H1 (cell line): ENCODE results near the gene TINAGL1. TPM values are rescaled to one million over a fixed set of nuclear protein-coding genes. Genes with fewer than 3 reads are reported as not detected.

Source experiments
- CTCF ChIA-PET: fragments of 300-600 bp; sonication (Branson Sonifier 250); formaldehyde crosslinking; loops from one replicate; lab custom pipeline; 2021; ENCODE audit not compliant: partially characterized antibody; lab: Charles Lee
- POLR2A ChIA-PET: fragments of 300-600 bp; sonication (Branson Sonifier 250); formaldehyde crosslinking; loops from one replicate; lab custom pipeline; 2021; ENCODE audit warnings: inconsistent platforms; ENCODE audit not compliant: partially characterized antibody; lab: Charles Lee
- DNase-seq, 2 experiments: peaks; one replicate each; pipeline versions ENCODE4 v3.0.0 to v3.0.0-alpha.2; 2010 to 2022; ENCODE audit warnings: low spot score in 2 of 2, low read depth in 1 of 2, mixed read lengths in 1 of 2
- FAIRE-seq: peaks from 2 replicates; lab custom pipeline; 2011; peaks lifted over from hg19 to GRCh38; lab: Jason Lieb, UNC
- H2AFZ ChIP-seq: 2 replicates; pipeline ENCODE4 v1.8.1; 2012; ENCODE audit warnings: low read length, inconsistent platforms
- H2AK5ac ChIP-seq: 2 replicates; pipeline ENCODE4 v1.6.1; 2013; ENCODE audit warnings: low read depth, low read length
- H2BK120ac ChIP-seq: replicated peaks from 2 replicates; pipeline ENCODE3; 2013; ENCODE audit warnings: low read depth, low read length, inconsistent platforms
- H2BK12ac ChIP-seq: 2 replicates; pipeline ENCODE4 v1.6.1; 2013; ENCODE audit warnings: low read depth, low read length
- H2BK15ac ChIP-seq: 2 replicates; pipeline ENCODE4 v1.6.1; 2013; ENCODE audit warnings: low read length
- H2BK20ac ChIP-seq: 2 replicates; pipeline ENCODE4 v1.6.1; 2013; ENCODE audit warnings: low read length
- H2BK5ac ChIP-seq: 2 replicates; pipeline ENCODE4 v1.6.1; 2013; ENCODE audit warnings: low read depth, low read length
- H3K14ac ChIP-seq: 2 replicates; pipeline ENCODE4 v1.6.1; 2013; ENCODE audit warnings: inconsistent platforms; ENCODE audit not compliant: insufficient read length
- H3K18ac ChIP-seq: 2 replicates; pipeline ENCODE4 v1.6.1; 2013; ENCODE audit warnings: low read length; ENCODE audit errors: extremely low read depth
- H3K23ac ChIP-seq: 2 replicates; pipeline ENCODE4 v1.6.1; 2013; ENCODE audit warnings: inconsistent platforms; ENCODE audit not compliant: insufficient read length
- H3K23me2 ChIP-seq: 2 replicates; pipeline ENCODE4 v1.6.1; 2013; ENCODE audit warnings: low read depth, low read length
- H3K27ac ChIP-seq: 2 replicates; pipeline ENCODE4 v1.6.1; 2011; ENCODE audit warnings: low read depth, low read length, inconsistent platforms
- H3K27me3 ChIP-seq, 4 experiments: replicated peaks in 1 of 4; 1 replicate in 1 of 4; 2 replicates in 3 of 4; pipeline versions ENCODE4 v1.6.1 to v1.8.1; 2011 to 2013; ENCODE audit warnings: low read length in 3 of 4, mild to moderate bottlenecking in 3 of 4, inconsistent platforms in 2 of 4, mixed read lengths in 2 of 4, moderate library complexity in 1 of 4; ENCODE audit not compliant: control insufficient read depth in 3 of 4, insufficient read depth in 3 of 4; ENCODE audit errors: extremely low read depth in 1 of 4
- H3K36me3 ChIP-seq, 4 experiments: 2 replicates each; pipeline versions ENCODE4 v1.6.1 to v1.8.1; 2011 to 2013; ENCODE audit warnings: mild to moderate bottlenecking in 4 of 4, low read length in 3 of 4, moderate library complexity in 2 of 4, control low read depth in 1 of 4, inconsistent platforms in 1 of 4; ENCODE audit not compliant: insufficient read depth in 4 of 4, control insufficient read depth in 2 of 4
- H3K4ac ChIP-seq: replicated peaks from 2 replicates; pipeline ENCODE3; 2013; ENCODE audit warnings: low read length, low read depth, mixed read lengths, inconsistent platforms; ENCODE audit not compliant: insufficient read length
- H3K4me1 ChIP-seq, 4 experiments: replicated peaks in 1 of 4; 1 replicate in 1 of 4; 2 replicates in 3 of 4; pipeline versions ENCODE4 v1.6.1 to v1.8.1; 2011 to 2013; ENCODE audit warnings: low read length in 3 of 4, inconsistent platforms in 2 of 4, mixed read lengths in 1 of 4; ENCODE audit not compliant: insufficient read depth in 4 of 4, control insufficient read depth in 3 of 4
- H3K4me2 ChIP-seq, 2 experiments: 2 replicates each; pipeline versions ENCODE4 v1.6.1 to v1.8.1; 2011 to 2013; ENCODE audit warnings: low read depth in 2 of 2, low read length in 2 of 2, control low read depth in 1 of 2, inconsistent platforms in 1 of 2, mild to moderate bottlenecking in 1 of 2; ENCODE audit not compliant: insufficient read depth in 1 of 2
- H3K4me3 ChIP-seq, 4 experiments: fragments of 200-600, 300-600 bp in 1 of 4; sonication (generic), shearing (Covaris generic), sonication (Bioruptor Twin) in 1 of 4; 2 replicates each; pipeline versions ENCODE4 v1.5.1 to v1.8.1; 2011 to 2016; ENCODE audit warnings: low read length in 4 of 4, low read depth in 3 of 4, control low read depth in 2 of 4, inconsistent platforms in 2 of 4, mild to moderate bottlenecking in 2 of 4, mixed read lengths in 1 of 4, moderate library complexity in 1 of 4; ENCODE audit not compliant: insufficient read depth in 2 of 4; ENCODE audit errors: extremely low read depth in 1 of 4
- H3K56ac ChIP-seq: replicated peaks from 2 replicates; pipeline ENCODE3; 2013; ENCODE audit warnings: low read depth, mild to moderate bottlenecking, mixed read lengths, low read length, inconsistent platforms; ENCODE audit not compliant: insufficient read length
- H3K79me1 ChIP-seq: 2 replicates; pipeline ENCODE4 v1.6.1; 2013; ENCODE audit warnings: low read depth, low read length, control low read depth
- H3K79me2 ChIP-seq, 2 experiments: 2 replicates each; pipeline versions ENCODE4 v1.6.1 to v1.8.1; 2012 to 2013; ENCODE audit warnings: low read length in 2 of 2, mild to moderate bottlenecking in 2 of 2, inconsistent platforms in 1 of 2; ENCODE audit not compliant: insufficient read depth in 2 of 2, control insufficient read depth in 1 of 2
- H3K9ac ChIP-seq, 4 experiments: replicated peaks in 1 of 4; 1 replicate in 1 of 4; 2 replicates in 3 of 4; pipeline versions ENCODE4 v1.6.1 to v1.8.1; 2011 to 2013; ENCODE audit warnings: low read depth in 3 of 4, low read length in 3 of 4, control low read depth in 2 of 4, mild to moderate bottlenecking in 2 of 4, moderate library complexity in 2 of 4, inconsistent platforms in 1 of 4; ENCODE audit errors: extremely low read depth in 1 of 4
- H3K9me3 ChIP-seq, 2 experiments: 2 replicates each; pipeline versions ENCODE4 v1.6.1 to v1.8.1; 2012 to 2013; ENCODE audit warnings: mild to moderate bottlenecking in 2 of 2, moderate library complexity in 2 of 2, control low read depth in 1 of 2, inconsistent platforms in 1 of 2, low read depth in 1 of 2, low read length in 1 of 2, mixed read lengths in 1 of 2; ENCODE audit not compliant: insufficient read depth in 2 of 2
- H4K20me1 ChIP-seq, 2 experiments: replicated peaks in 1 of 2; 2 replicates each; pipeline versions ENCODE3 to v1.8.1; 2011 to 2013; ENCODE audit warnings: inconsistent platforms in 2 of 2, low read length in 2 of 2, mild to moderate bottlenecking in 1 of 2; ENCODE audit not compliant: insufficient read depth in 2 of 2, control insufficient read depth in 1 of 2
- H4K5ac ChIP-seq: 2 replicates; pipeline ENCODE4 v1.6.1; 2013; ENCODE audit warnings: low read length, low read depth, mixed read lengths, inconsistent platforms; ENCODE audit not compliant: insufficient read length
- H4K8ac ChIP-seq: 2 replicates; pipeline ENCODE4 v1.8.0; 2013; ENCODE audit warnings: mild to moderate bottlenecking, moderate library complexity, low read length, inconsistent platforms; ENCODE audit not compliant: insufficient read depth; ENCODE audit errors: extremely low read depth
- H4K91ac ChIP-seq: replicated peaks from 2 replicates; pipeline ENCODE3; 2013; ENCODE audit warnings: low read length, mixed read lengths, inconsistent platforms; ENCODE audit not compliant: insufficient read length
- CHD2 ChIP-seq: IDR thresholded peaks from 2 replicates; pipeline ENCODE4 v1.6.1; 2012; ENCODE audit warnings: low read length, improper control_type of control experiment
- CREB1 ChIP-seq: IDR thresholded peaks from 2 replicates; pipeline ENCODE4 v1.6.1; 2012; ENCODE audit warnings: inconsistent platforms
- EP300 ChIP-seq, 2 experiments: IDR thresholded peaks; 1 replicate in 1 of 2; 2 replicates in 1 of 2; pipeline ENCODE4 v1.6.1; 2011 to 2012; ENCODE audit warnings: low read depth in 2 of 2, low read length in 2 of 2, mild to moderate bottlenecking in 2 of 2, borderline replicate concordance in 1 of 2, inconsistent platforms in 1 of 2, moderate library complexity in 1 of 2
- GTF2F1 ChIP-seq: IDR thresholded peaks from 2 replicates; pipeline ENCODE4 v1.6.1; 2012; ENCODE audit warnings: low read depth, low read length, improper control_type of control experiment, borderline replicate concordance
- PHF8 ChIP-seq: fragments of 200-600 bp; sonication (generic); conservative IDR thresholded peaks from 2 replicates; pipeline ENCODE4 v1.7.1; 2012; ENCODE audit warnings: low read depth, mild to moderate bottlenecking, inconsistent platforms, low read length, moderate library complexity
- RAD21 ChIP-seq, 2 experiments: IDR thresholded peaks in 1 of 2; conservative IDR thresholded peaks in 1 of 2; 2 replicates each; pipeline ENCODE4 v1.6.1; 2011; ENCODE audit warnings: low read depth in 2 of 2, low read length in 2 of 2, improper control_type of control experiment in 1 of 2, inconsistent platforms in 1 of 2, mild to moderate bottlenecking in 1 of 2, moderate library complexity in 1 of 2
- RXRA ChIP-seq: IDR thresholded peaks from 2 replicates; pipeline ENCODE4 v1.6.1; 2011; ENCODE audit warnings: low read depth, mild to moderate bottlenecking, low read length, moderate library complexity; ENCODE audit not compliant: insufficient read depth
- SP2 ChIP-seq: IDR thresholded peaks from 2 replicates; pipeline ENCODE4 v1.6.1; 2012; ENCODE audit warnings: mild to moderate bottlenecking, low read length, inconsistent platforms
- SRF ChIP-seq: IDR thresholded peaks from 2 replicates; pipeline ENCODE4 v1.6.1; 2011; ENCODE audit warnings: mild to moderate bottlenecking, low read depth, low read length, moderate library complexity
- WGBS, 2 experiments: shearing (Covaris generic) in 1 of 2; methylation state at CpG; one replicate each; pipeline versions ENCODE4 v1.1.6 to v1.1.7; 2013 to 2015; ENCODE audit warnings: low lambda C conversion rate in 2 of 2, mixed read lengths in 2 of 2, inconsistent platforms in 1 of 2, low coverage in 1 of 2, missing lambda C conversion rate in 1 of 2; ENCODE audit not compliant: insufficient replicate concordance in 2 of 2, insufficient coverage in 1 of 2, insufficient read length in 1 of 2; ENCODE audit errors: extremely low coverage in 1 of 2, missing lambda C conversion rate in 1 of 2; 5-methylcytosine and 5-hydroxymethylcytosine counted together
- polyA plus RNA-seq, 7 experiments: library from polyadenylated mRNA; depleted of rRNA in 3 of 7; stranded (reverse) in 5 of 7; unstranded in 2 of 7; fragments of >200 nt in 5 of 7; fragments of 200-250 nt in 2 of 7; gene quantifications; 1 replicate in 5 of 7; 2 replicates in 1 of 7; 4 replicates in 1 of 7; pipeline versions ENCODE4 v1.2.1 to v1.2.3, GENCODE V29; 2011 to 2013; ENCODE audit warnings: missing spikeins in 2 of 7, mixed read lengths in 2 of 7
- total RNA-seq: library from RNA; stranded (reverse); fragmentation: NEBNext Ultra II Directional; extraction: Animal tissue kit (Norgen Biotek cat#: 25700); gene quantifications from 2 replicates; pipeline ENCODE4 v1.2.1, GENCODE V29; 2021

Gene TINAGL1
- total and polyA plus RNA-seq, 2 of the 8 experiments (the other 6 are each of a cell fraction or from before 2014, with no cell fraction given), result 11.2 to 21.7 TPM

DNA sequence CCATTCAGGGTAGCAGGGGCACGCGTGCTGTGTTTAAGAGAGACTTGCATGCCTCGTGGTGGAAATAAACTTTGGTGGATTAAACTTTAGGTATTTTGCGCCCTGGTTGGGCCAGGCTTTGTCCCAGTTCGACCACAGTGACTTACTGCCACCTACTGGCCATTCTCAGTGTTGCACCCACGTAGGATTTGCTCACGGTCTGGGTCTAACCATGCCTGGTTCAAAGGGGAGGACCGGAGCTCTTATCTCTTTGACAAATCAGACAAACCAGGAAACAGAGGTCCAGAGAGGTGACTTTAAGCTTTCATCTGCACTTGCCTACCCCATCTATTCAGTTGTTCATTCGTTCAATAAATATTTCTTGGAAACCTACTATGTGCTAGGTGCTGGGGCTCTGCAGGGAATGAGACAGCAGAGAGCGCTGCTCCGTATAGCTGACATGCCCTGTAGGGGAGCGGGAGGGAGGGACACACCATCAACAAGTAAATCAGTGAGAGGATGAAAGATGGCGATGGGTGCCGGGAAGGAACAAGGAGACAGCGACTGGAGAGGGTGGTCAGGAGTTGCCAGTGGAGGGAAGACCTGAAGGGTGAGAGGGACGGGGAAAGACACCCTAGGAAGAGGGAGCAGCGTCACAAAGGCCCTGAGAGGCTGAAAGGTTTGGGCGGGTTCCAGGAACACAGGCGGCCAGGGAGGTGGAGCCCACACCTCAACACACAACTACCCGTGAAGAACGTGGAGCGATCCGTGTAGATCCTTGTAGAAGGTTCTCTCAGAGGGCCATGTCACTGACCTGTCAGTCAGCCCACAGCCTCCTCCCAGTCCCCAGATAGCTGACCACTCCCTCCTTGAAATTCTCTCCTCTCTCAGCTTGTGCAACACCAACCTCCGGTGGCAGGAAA lies 27.2 kb upstream of the TINAGL1 start:
- Histone ChIP-seq H3K9ac (peak overlapping the region in 3 of 4 experiments; percentile 1 to 55 (median 54); a peak in 5 of 7 replicates), H3K36me3 (no peaks in the 10 kb centered on the region), H2BK5ac (peak overlapping the region; percentile 48; the same call in 1 of the 2 replicates), H3K18ac (peak overlapping the region; percentile 72), H3K9me3 (peaks cover 0 to 4% of the 10 kb centered on the region in 2 experiments; a peak in 1 of 4 replicates), H3K79me1 (no peaks in the 10 kb centered on the region), H3K56ac (no peak overlapping the region), H3K23ac (no peak overlapping the region), H3K14ac (no peak overlapping the region), H3K4ac (peak overlapping the region; percentile 70), H2AK5ac (no peak overlapping the region), H3K4me2 (peak overlapping the region; percentile 61 to 92), H3K23me2 (peaks cover 16% of the 10 kb centered on the region), H3K4me1 (peaks cover 0 to 11% (median 5%) of the 10 kb centered on the region in 4 experiments; a peak in 5 of 7 replicates), H2BK12ac (peak overlapping the region; percentile 92; the same call in 1 of the 2 replicates), H3K79me2 (no peaks in the 10 kb centered on the region), H4K5ac (no peak overlapping the region), H4K20me1 (peaks cover 0 to 2% of the 10 kb centered on the region in 2 experiments), H3K27ac (no peak overlapping the region), H2BK20ac (peak overlapping the region; percentile 96; the same call in 1 of the 2 replicates), H4K91ac (peak overlapping the region; percentile 69), H4K8ac (0 out of 2 replicates have a peak overlapping the region, but pooled peaks have one; percentile 51), H2AFZ (peak overlapping the region; percentile 99), H2BK15ac (peak overlapping the region; percentile 89), H3K4me3 (peak overlapping the region; percentile 34 to 79 (median 64); a peak in 7 of 8 replicates), H3K27me3 (no peaks in the 10 kb centered on the region), H2BK120ac (peak overlapping the region; percentile 89)
- ChIA-PET POLR2A (interaction anchor here (0.6 to 2.2 kb wide), 19 partner anchors 9 to 268 kb away, joined by 3 to 9 read pairs (median 4); partner anchors contain the start of genes FABP3 and PEF1), CTCF (interaction anchor here (0.6 to 5.4 kb wide), 64 partner anchors 11 to 365 kb away, joined by 3 to 84 read pairs (median 4); partner anchors contain the start of gene COL16A1)
- DNase-seq (peak; percentile 59 to 98), FAIRE-seq (peak; percentile 63)
- 7% methylated on average over 24 of the region's 24 CpGs; no CpG with 5 or more reads in 1 of the 2 experiments for WGBS, 2 experiments
- TF ChIP-seq GTF2F1 (no peak), SRF (no peak), RAD21 (IDR thresholded peaks at IDR 0.05 in 1 of 2, conservative IDR thresholded peaks at IDR 0.05 in 1 of 2; ENCODE audit: low read depth in 2 of 2, low read length in 2 of 2) (peak; percentile 91 to 96), EP300 (IDR thresholded peaks at IDR 0.05; ENCODE audit: borderline replicate concordance in 1 of 2, low read depth in 2 of 2, low read length in 2 of 2) (no peak; a peak in 1 of 3 replicates), RXRA (no peak), CREB1 (peak; percentile 51), SP2 (no peak), CHD2 (no peak), PHF8 (0 out of 2 replicates have a peak, but pooled peaks have one; percentile 31)
